ENCODE measurements around the gene ZNF491. TPM values are rescaled to one million over a fixed set of nuclear protein-coding genes. Genes with fewer than 3 reads are reported as not detected.

ZNF491 gene
- total RNA-seq, result 0.64 and 1.4 TPM in 2 replicates

DNA sequence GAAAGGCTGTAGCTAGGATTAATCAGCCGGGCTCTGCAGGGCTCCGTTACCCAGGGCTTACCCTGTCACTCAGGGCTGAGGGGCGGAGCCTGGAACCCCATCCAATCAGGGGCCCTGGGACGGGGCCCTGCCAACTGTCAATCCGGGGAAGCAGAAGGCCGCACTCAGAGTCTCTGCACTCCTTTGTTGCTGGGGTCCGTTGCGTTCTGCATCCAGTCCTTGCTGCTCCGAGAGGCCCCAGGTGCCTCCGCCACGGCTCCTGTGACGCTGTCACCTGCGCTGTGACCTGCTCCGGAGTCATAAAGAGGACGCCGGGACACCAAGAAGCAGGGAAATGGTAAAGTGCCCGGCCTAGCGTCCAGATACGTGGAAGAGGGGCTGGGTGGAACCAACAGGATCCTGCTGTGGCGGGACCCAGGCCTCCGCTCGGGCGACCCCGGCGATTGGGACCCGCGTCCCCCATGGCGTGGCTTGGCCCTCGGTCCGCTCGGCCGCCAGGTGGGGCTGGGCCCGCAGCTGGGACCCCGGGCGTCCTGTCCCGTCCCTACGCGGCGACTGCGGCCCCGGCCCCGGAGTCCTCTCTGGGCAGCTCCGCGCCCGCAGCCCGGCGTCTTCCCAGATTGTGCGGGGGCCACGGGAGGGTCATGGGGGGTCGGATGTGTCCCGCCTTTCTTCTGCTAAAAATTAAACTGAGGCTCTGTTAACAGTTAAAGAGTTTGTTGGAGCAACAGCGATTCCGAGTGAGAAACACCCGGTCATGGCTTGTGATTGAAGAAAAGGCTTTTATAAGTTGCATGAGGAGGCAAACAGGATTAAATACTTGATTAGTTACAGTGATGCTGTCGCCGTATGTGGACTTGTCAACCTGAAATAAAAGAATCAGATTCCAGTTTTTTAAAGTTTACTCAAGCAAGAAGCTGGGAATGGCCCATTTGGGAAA lies at the start of gene ZNF491:
TSS of gene ZNF491 (plus strand) at position 133 of the 940 bp plus-strand sequence. CDS start 7,431 bp downstream, outside the sequence.

DNA sequence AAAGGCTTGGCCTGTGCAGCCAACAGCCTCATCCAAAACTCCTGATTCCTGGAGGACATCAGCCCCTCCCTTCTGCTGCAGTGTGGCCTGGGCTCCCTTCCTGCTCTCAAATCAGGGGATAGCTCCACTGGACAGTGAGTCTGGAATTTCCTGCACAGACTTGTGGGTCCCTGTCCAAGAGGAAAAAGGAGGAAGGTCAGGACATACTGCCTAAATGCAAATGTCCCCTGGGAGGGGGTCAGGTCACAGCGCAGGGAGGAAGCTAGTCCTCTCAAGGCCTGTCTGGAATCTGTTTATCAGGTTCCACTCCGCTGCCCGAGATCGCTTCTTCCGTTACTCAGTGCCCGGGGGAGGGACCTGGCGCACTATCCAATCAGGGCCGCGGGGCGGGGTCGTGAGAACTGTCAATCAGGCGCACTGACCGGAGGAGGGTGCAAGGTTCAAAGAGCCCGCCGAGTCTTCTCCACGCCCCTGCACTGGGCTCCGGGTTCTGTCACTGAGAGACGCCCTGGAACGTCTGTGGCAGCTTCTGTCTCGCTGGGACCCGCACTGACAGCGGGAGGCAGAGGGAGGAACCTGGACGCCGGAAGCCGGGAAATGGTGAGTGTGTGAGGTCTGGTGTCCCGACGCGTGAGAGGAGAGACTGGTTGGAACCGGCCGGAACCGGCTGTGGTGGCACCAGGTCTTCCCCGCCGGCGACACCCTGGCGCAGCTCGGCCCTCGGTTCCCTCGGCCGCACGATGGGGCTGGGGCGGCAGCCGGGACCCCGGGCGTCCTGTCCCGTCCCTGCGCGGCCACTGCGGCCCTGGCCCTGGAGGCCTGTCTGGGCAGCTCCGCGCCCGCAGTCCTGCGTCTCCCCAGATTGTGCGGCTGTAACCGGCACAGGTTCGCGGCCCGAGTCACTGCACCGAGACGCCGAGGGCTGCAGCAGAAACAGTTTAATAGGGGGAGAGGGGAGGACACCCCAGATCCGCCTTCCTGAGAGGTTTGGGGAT lies 31.4 kb upstream of the ZNF491 start, which contains the start of gene ZNF441:
TSS of gene ZNF441 (plus strand) at position 404 of the 995 bp plus-strand sequence. CDS start at position 598, 194 bp downstream.

GRCh38 chr19:11814029-11814699 lies 15.8 kb downstream of the ZNF491 start, which contains the start of gene ZNF440:
Gene ZNF440 (plus strand): TSS chr19:11814273. CDS start chr19:11814448, 175 bp downstream.

DNA sequence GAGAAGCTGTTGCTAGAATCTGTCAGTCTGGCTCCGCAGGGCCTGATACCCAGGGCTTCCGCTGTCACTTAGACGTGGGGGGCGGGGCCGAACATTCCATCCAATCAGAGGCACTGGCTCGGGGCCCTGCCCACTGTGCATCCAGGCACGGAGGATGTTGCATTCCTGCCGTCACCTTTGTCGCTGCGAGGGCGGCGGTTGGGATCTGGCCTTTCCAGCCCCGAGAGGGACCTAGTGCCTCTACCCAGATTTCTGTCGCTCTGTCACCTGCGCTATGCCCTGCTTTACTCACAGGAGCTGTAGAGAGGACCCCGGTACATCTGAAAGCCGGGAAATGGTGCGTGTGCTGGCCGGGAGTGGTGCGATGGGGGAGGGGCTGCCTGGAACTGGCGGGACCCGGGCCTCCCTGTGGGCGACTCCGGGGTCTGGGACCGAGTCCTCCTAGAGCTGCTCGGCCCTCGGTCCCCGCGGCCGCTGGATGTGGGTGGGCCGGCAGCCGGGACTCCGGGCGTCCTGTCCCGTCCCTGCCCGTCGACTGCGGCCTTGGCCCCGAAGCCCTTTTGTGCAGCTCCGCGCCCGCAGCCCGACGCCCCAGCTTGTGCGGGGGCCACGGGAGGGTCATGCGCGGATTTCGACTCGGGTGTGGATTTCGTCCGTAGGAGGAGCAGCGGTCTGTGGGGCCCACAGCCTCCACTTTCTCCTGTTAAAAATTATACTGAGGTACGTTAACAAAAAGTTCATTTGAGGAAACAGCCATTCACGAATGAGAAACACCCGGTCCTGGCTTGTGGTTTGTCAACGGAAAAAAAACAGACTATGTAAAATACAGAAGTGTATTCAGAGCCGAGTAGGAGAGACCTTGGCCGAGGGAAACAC lies 50.5 kb downstream of the ZNF491 start, which contains the start of gene ZNF439:
TSS of gene ZNF439 (plus strand) at position 133 of the 876 bp plus-strand sequence. CDS start at position 275, 142 bp downstream.

Other genes with a start within 250 kb of the ZNF491 start
- gene ELOF1, start 239.3 kb upstream of the ZNF491 start, total RNA-seq, result 29.0 and 36.3 TPM in 2 replicates
- gene ACP5, start 220.9 kb upstream of the ZNF491 start, total RNA-seq, result 0.39 and 1.2 TPM in 2 replicates
- 7.1 and 8.8 TPM in 2 replicates for gene ZNF627, start 201.0 kb upstream of the ZNF491 start, total RNA-seq
- 7.4 and 8.0 TPM in 2 replicates for gene ZNF823, start 59.6 kb upstream of the ZNF491 start, total RNA-seq
- gene ZNF441, start 31.5 kb upstream of the ZNF491 start, total RNA-seq, result 2.8 and 3.0 TPM in 2 replicates
- gene ZNF440, start 15.8 kb downstream of the ZNF491 start, total RNA-seq, result 3.6 and 5.1 TPM in 2 replicates
- gene ZNF439, start 50.2 kb downstream of the ZNF491 start, total RNA-seq, result 0.34 and 0.87 TPM in 2 replicates
- 5.4 and 9.2 TPM in 2 replicates for gene ZNF69, start 89.3 kb downstream of the ZNF491 start, total RNA-seq
- 2.3 and 3.6 TPM in 2 replicates for gene ZNF700, start 126.6 kb downstream of the ZNF491 start, total RNA-seq
- 0.27 and 0.30 TPM in 2 replicates for gene ZNF763, start 166.5 kb downstream of the ZNF491 start, total RNA-seq
- 1.4 and 2.7 TPM in 2 replicates for gene ZNF433, start 237.2 kb downstream of the ZNF491 start, total RNA-seq

Measured in mammary microvascular endothelial cell (primary cell).